PFSK-1 (cell line): ENCODE measurements around the gene CTNND2.

Experiments
- POLR2AphosphoS5 ChIP-seq: IDR thresholded peaks from 2 replicates; pipeline ENCODE4 v1.6.1; 2012; ENCODE audit warnings: low read depth, mild to moderate bottlenecking, control low read depth, low read length, moderate library complexity
- REST ChIP-seq, 2 experiments: IDR thresholded peaks; 2 replicates each; pipeline versions ENCODE4 v1.6.1 to v1.8.0; 2011 to 2012; ENCODE audit warnings: low read depth in 2 of 2, low read length in 2 of 2, control low read depth in 1 of 2, inconsistent platforms in 1 of 2, mild to moderate bottlenecking in 1 of 2, moderate library complexity in 1 of 2; ENCODE audit not compliant: insufficient read depth in 1 of 2
- TAF1 ChIP-seq: IDR thresholded peaks from 2 replicates; pipeline ENCODE4 v1.6.1; 2012; ENCODE audit warnings: low read length, control low read depth, borderline replicate concordance; ENCODE audit not compliant: insufficient read depth

DNA sequence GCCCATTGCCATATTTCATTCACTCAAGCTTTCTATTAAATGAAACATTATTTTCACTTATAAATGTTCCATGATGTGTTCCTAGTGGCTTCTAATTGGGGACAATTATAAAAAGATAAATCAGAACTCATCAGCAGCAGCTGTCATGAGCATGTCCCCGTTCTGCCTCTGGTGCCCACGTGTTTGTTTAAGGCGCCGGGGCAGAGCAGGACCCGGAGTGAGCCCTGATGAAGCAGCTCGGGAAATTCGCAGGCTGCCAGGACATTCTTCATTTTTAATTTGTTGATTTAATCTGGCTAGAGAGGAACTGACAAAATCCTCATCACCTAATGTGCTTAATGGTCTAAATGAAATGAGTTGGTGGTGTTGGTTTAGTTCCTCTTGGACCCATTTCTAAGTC, 475.0 kb downstream of the CTNND2 start:
- no peak for TF ChIP-seq TAF1
- TF ChIP-seq POLR2AphosphoS5: no peak
- no peak for TF ChIP-seq REST (IDR thresholded peaks at IDR 0.05; ENCODE audit: insufficient read depth in 1 of 2, low read depth in 2 of 2, low read length in 2 of 2)
